ENCODE data around the gene RHBDL1.

Gene RHBDL1

DNA sequence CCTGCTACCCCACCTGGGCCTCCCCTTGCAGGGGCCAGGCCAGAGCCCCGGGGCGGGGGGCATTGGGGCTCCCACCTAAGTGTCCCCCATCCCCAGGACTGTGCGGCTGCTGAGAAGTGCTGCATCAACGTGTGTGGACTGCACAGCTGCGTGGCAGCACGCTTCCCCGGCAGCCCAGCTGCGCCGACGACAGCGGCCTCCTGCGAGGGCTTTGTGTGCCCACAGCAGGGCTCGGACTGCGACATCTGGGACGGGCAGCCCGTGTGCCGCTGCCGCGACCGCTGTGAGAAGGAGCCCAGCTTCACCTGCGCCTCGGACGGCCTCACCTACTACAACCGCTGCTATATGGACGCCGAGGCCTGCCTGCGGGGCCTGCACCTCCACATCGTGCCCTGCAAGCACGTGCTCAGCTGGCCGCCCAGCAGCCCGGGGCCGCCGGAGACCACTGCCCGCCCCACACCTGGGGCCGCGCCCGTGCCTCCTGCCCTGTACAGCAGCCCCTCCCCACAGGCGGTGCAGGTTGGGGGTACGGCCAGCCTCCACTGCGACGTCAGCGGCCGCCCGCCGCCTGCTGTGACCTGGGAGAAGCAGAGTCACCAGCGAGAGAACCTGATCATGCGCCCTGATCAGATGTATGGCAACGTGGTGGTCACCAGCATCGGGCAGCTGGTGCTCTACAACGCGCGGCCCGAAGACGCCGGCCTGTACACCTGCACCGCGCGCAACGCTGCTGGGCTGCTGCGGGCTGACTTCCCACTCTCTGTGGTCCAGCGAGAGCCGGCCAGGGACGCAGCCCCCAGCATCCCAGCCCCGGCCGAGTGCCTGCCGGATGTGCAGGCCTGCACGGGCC is 42.8 kb upstream of the RHBDL1 start:
- no peak for TF ChIP-seq TAF1 (IDR thresholded peaks at IDR 0.05; ENCODE audit: low read depth)
- no peak for TF ChIP-seq CEBPB (IDR thresholded peaks at IDR 0.05)
- no peak for TF ChIP-seq TCF12 (IDR thresholded peaks at IDR 0.05; ENCODE audit: low read depth)
- no peak for TF ChIP-seq YY1 (IDR thresholded peaks at IDR 0.05; ENCODE audit: low read depth)
- TF ChIP-seq TEAD4 (IDR thresholded peaks at IDR 0.05): no peak
- no peak for TF ChIP-seq FOXM1 (IDR thresholded peaks at IDR 0.05; ENCODE audit: borderline replicate concordance, low read depth)
- TF ChIP-seq EGR1 (IDR thresholded peaks at IDR 0.05): no peak

GRCh38 chr16:633336-634050 is 42.0 kb upstream of the RHBDL1 start:
- TF ChIP-seq RAD21 (IDR thresholded peaks at IDR 0.05; ENCODE audit: low read depth) (no peak), NFIC (IDR thresholded peaks at IDR 0.05) (no peak), TEAD4 (IDR thresholded peaks at IDR 0.05) (no peak), USF1 (IDR thresholded peaks at IDR 0.05) (no peak), TAF1 (IDR thresholded peaks at IDR 0.05; ENCODE audit: low read depth) (no peak), MAX (IDR thresholded peaks at IDR 0.05) (no peak), FOXM1 (IDR thresholded peaks at IDR 0.05; ENCODE audit: borderline replicate concordance, low read depth) (no peak), CEBPB (IDR thresholded peaks at IDR 0.05) (no peak), EP300 (IDR thresholded peaks at IDR 0.05; ENCODE audit: borderline replicate concordance) (no peak), TCF12 (IDR thresholded peaks at IDR 0.05; ENCODE audit: low read depth) (no peak), ZBTB7A (IDR thresholded peaks at IDR 0.05; ENCODE audit: low read depth) (no peak), EGR1 (IDR thresholded peaks at IDR 0.05) (no peak), CREB1 (IDR thresholded peaks at IDR 0.05; ENCODE audit: low read depth) (no peak), YY1 (IDR thresholded peaks at IDR 0.05; ENCODE audit: low read depth) (no peak)
- TF ChIP-seq, protein P1, sequence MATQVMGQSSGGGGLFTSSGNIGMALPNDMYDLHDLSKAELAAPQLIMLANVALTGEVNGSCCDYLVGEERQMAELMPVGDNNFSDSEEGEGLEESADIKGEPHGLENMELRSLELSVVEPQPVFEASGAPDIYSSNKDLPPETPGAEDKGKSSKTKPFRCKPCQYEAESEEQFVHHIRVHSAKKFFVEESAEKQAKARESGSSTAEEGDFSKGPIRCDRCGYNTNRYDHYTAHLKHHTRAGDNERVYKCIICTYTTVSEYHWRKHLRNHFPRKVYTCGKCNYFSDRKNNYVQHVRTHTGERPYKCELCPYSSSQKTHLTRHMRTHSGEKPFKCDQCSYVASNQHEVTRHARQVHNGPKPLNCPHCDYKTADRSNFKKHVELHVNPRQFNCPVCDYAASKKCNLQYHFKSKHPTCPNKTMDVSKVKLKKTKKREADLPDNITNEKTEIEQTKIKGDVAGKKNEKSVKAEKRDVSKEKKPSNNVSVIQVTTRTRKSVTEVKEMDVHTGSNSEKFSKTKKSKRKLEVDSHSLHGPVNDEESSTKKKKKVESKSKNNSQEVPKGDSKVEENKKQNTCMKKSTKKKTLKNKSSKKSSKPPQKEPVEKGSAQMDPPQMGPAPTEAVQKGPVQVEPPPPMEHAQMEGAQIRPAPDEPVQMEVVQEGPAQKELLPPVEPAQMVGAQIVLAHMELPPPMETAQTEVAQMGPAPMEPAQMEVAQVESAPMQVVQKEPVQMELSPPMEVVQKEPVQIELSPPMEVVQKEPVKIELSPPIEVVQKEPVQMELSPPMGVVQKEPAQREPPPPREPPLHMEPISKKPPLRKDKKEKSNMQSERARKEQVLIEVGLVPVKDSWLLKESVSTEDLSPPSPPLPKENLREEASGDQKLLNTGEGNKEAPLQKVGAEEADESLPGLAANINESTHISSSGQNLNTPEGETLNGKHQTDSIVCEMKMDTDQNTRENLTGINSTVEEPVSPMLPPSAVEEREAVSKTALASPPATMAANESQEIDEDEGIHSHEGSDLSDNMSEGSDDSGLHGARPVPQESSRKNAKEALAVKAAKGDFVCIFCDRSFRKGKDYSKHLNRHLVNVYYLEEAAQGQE (IDR thresholded peaks at IDR 0.05; ENCODE audit: low read depth): no peak

DNA sequence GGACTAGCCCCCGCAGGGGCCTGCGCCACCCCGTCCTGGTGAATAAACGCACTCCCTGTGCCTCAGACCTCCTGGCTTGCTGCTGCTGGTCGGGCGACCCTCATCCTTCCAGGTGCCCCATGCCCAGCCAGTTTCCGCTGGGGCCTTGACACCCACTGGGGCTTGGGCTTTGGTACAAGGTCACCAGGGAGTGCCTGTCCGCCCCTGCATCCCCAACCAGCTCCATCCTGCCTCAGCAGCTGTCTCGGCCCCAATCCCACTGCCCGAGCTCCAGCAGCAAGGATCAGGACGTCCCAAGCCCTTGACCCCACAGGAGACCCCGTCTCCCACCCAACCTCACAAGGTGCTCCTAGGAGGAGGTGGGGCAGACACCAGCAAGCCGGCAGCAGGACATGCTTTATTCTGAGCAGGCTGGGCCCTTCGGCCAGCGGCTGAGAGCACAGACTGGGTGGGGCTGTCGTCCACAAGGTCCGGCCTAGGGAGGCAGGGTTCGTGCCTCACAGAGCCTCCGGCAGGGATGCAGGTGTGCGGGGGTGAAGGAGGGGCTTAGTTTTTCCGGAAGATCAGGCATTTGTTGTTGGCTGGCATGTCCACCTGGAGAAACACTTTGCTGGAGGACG is 41.3 kb upstream of the RHBDL1 start:
- no peak for TF ChIP-seq EGR1 (IDR thresholded peaks at IDR 0.05)
- TF ChIP-seq CEBPB (IDR thresholded peaks at IDR 0.05): no peak
- no peak for TF ChIP-seq TCF12 (IDR thresholded peaks at IDR 0.05; ENCODE audit: low read depth)
- TF ChIP-seq, protein P1 (IDR thresholded peaks at IDR 0.05; ENCODE audit: low read depth): no peak

- no peak for TF ChIP-seq TAF1 (IDR thresholded peaks at IDR 0.05; ENCODE audit: low read depth)
These were observed 40.5 kb upstream of the RHBDL1 start for GRCh38 chr16:634996-635395.

DNA sequence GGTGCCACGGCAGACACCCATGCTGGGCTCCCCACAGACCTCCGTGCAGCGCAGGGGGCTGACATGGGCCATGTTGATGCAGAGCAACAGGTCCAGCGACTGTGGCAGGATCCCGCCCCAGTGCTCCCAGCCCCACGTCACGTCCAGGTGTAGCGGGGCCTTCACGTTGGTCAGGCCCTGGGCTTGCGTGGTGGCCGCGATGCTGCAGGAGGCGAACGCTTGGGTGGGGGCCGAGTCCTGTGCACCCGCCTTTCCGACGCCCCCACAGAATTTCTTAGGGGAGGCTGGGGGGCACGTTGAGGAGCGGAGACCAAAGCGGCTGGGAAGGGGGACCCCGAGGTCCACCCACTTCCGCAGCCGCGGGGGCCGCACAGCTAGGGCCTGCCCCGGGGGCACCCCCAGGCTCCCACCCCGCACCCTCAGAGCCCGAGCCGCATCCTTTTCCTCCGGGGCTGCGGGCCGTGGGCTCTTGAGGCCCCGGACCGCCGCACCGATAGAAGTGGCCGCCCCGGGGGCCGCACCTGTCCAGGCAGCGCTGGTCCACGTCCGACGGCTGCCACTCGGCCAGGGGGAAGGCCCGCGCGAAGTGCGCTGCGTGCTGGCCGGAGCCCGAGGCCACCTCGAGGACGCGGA is 39.8 kb upstream of the RHBDL1 start:
- 0 out of 2 replicates have a peak, but pooled peaks have one; percentile 13 for TF ChIP-seq ZBTB7A (IDR thresholded peaks at IDR 0.05; ENCODE audit: low read depth)
- TF ChIP-seq YY1 (IDR thresholded peaks at IDR 0.05; ENCODE audit: low read depth): no peak

DNA sequence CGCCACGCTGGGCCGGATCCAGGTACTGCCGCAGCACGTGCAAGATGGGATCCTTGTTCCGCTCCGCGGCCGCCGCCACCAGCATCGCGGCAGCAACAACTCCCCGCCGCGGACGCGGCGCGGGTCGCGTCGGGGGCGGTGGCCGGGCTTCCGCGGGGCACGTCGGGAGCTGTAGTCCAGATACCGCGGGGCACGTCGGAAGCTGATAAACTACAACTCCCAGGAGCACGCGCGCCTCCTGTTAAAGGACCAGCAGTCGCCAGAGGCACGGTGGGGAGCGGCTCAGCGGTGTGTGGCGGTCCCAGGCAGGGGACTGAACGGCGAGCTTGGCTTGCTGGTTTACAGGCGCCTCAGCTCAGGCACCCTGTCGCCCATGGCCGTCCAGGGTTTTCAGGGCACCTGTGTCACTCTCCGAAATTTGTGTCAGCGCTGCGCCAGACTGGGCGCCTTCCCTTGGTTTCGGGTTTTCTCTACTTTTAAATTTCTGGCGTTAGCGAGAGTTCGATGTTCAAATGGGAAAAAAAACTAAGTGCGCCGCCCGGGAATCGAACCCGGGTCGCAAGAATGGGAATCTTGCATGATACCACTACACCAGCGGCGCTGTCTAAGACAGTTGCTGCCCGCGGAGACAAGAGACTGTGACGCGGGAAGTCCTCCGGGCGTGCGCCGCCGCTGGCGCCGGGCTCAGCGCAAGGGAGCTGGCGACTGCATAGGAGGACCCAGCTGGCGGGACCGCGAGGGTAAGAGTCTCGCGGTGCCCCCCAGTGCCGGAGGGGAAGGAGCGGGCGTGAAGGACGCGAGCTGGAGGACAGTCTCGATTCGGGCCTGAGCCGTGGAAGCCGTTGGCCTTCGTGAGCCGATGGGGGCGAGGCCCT is 39.0 kb upstream of the RHBDL1 start, which contains the start of gene METTL26:
METTL26 (minus strand) TSS at position 100 of the 875 bp plus-strand sequence; CDS start at position 85, 15 bp downstream.
- TF ChIP-seq CEBPB (IDR thresholded peaks at IDR 0.05) (0 out of 2 replicates have a peak, but pooled peaks have one; percentile 10), NFIC (IDR thresholded peaks at IDR 0.05) (no peak), MAX (IDR thresholded peaks at IDR 0.05) (peak; percentile 95), EGR1 (IDR thresholded peaks at IDR 0.05) (peak; percentile 36; the same call in 1 of the 2 replicates), TCF12 (IDR thresholded peaks at IDR 0.05; ENCODE audit: low read depth) (no peak; the same call in none of the 2 replicates), ZBTB7A (IDR thresholded peaks at IDR 0.05; ENCODE audit: low read depth) (0 out of 2 replicates have a peak, but pooled peaks have one; percentile 10), TAF1 (IDR thresholded peaks at IDR 0.05; ENCODE audit: low read depth) (peak; percentile 13; the same call in 1 of the 2 replicates), YY1 (IDR thresholded peaks at IDR 0.05; ENCODE audit: low read depth) (peak; percentile 57; the same call in 1 of the 2 replicates), RAD21 (IDR thresholded peaks at IDR 0.05; ENCODE audit: low read depth) (0 out of 2 replicates have a peak, but pooled peaks have one; percentile 10), TEAD4 (IDR thresholded peaks at IDR 0.05) (peak; percentile 94), USF1 (IDR thresholded peaks at IDR 0.05) (peak; percentile 55), CREB1 (IDR thresholded peaks at IDR 0.05; ENCODE audit: low read depth) (peak; percentile 39; the same call in 1 of the 2 replicates)
- TF ChIP-seq, protein P1 (IDR thresholded peaks at IDR 0.05; ENCODE audit: low read depth): no peak

All from Ishikawa (cell line).